ENCODE measurements around the gene CDK2AP2. TPM values are rescaled to one million over a fixed set of nuclear protein-coding genes. Genes with fewer than 3 reads are reported as not detected.

CDK2AP2 gene
- total and polyA plus RNA-seq, 9 of the 15 experiments (the other 6 are each of a cell fraction or from before 2014, with no cell fraction given), result 4.4 to 47.4 (median 21.7) TPM

DNA sequence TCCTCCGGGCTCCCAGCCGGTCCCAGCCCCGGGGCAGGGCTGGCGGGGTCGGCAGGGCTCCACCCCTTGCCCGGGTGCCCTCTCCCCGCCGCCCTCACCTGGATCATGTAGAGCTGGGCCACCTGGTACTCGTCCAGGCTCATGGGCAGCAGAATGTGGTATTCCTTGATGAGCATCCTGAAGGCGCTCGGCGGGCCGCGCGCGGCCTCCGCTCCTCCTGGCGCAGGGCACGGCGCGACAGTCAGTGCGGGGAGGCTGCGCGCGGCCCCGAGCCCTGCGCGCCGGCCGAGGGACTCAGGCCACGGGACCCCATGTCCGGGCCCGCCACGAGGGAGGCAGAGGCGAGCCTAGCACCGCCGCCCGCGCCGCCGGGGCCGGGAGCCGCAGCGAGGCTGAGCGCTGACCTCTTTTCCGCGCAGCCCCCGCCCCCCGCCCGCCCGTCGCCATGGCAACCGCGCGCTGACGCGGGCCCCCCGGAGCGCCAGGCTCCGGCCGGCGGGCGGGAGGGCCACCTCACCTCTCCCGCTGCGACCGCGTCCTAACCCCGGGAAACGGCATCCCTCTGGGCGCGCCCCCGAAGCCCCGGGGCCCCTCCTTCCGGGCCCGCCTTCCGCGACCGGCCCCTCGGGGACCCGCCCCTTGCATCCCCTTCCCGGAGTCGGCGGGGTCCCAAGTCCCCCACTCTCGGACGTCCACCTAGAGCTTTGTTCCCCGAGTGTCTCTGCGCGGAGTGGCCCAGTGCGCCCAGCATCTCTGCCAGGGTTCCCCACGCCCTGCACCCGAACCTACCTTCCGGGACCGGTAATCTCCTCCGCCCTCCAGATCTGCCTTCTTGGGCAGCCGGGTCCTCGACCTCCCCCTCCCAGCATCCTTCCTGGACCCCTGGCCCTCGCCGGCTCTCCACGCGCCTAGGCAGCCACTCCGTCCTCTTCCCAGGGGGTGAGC lies 3.7 kb downstream of the CDK2AP2 start (continued):
- TF ChIP-seq, protein P1, sequence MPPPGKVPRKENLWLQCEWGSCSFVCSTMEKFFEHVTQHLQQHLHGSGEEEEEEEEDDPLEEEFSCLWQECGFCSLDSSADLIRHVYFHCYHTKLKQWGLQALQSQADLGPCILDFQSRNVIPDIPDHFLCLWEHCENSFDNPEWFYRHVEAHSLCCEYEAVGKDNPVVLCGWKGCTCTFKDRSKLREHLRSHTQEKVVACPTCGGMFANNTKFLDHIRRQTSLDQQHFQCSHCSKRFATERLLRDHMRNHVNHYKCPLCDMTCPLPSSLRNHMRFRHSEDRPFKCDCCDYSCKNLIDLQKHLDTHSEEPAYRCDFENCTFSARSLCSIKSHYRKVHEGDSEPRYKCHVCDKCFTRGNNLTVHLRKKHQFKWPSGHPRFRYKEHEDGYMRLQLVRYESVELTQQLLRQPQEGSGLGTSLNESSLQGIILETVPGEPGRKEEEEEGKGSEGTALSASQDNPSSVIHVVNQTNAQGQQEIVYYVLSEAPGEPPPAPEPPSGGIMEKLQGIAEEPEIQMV (tag; conservative IDR thresholded peaks at IDR 0.05; ENCODE audit: low read depth), result no peak
- peak; percentile 60; the same call in 1 of the 2 replicates for TF ChIP-seq ARID4B (CRISPR knock-in tag; IDR thresholded peaks at IDR 0.05)
- peak; percentile 58; the same call in 1 of the 2 replicates for TF ChIP-seq RFX1 (IDR thresholded peaks at IDR 0.05)
- TF ChIP-seq GABPB1 (CRISPR knock-in tag; IDR thresholded peaks at IDR 0.05), result no peak
- peak; percentile 35; the same call in 1 of the 2 replicates for TF ChIP-seq MAX (CRISPR knock-in tag; IDR thresholded peaks at IDR 0.05)
- TF ChIP-seq, protein P2, sequence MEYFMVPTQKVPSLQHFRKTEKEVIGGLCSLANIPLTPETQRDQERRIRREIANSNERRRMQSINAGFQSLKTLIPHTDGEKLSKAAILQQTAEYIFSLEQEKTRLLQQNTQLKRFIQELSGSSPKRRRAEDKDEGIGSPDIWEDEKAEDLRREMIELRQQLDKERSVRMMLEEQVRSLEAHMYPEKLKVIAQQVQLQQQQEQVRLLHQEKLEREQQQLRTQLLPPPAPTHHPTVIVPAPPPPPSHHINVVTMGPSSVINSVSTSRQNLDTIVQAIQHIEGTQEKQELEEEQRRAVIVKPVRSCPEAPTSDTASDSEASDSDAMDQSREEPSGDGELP (CRISPR knock-in tag; IDR thresholded peaks at IDR 0.05; ENCODE audit: borderline replicate concordance), result 0 out of 2 replicates have a peak, but pooled peaks have one; percentile 38
- TF ChIP-seq SAFB (IDR thresholded peaks at IDR 0.05; ENCODE audit: borderline replicate concordance, low read depth, low read length), result peak; percentile 56; the same call in 1 of the 2 replicates
- TF ChIP-seq ZNF347 (CRISPR knock-in tag; IDR thresholded peaks at IDR 0.05; ENCODE audit: low read depth), result no peak
- TF ChIP-seq E2F8 (IDR thresholded peaks at IDR 0.05; ENCODE audit: low read depth, partially characterized antibody), result no peak
- TF ChIP-seq CREB3 (tag; conservative IDR thresholded peaks at IDR 0.05; ENCODE audit: low read depth), result no peak
- TF ChIP-seq RNF2 (IDR thresholded peaks at IDR 0.05), result no peak
